ES-I3 (cell line): ENCODE results near the gene UBE4B.

ENCODE experiments used
- H3K36me3 ChIP-seq: 2 replicates; pipeline ENCODE4 v1.6.1; 2013; ENCODE audit warnings: mild to moderate bottlenecking, low read length, control low read depth, moderate library complexity; ENCODE audit not compliant: insufficient read depth
- H3K4me1 ChIP-seq: 2 replicates; pipeline ENCODE4 v1.6.1; 2013; ENCODE audit warnings: mild to moderate bottlenecking, control low read depth, low read length; ENCODE audit not compliant: insufficient read depth
- H3K9ac ChIP-seq: 2 replicates; pipeline ENCODE4 v1.6.1; 2013; ENCODE audit warnings: low read depth, mild to moderate bottlenecking, low read length, moderate library complexity
- H3K9me3 ChIP-seq: 2 replicates; pipeline ENCODE4 v1.6.1; 2013; ENCODE audit warnings: mild to moderate bottlenecking, low read length, moderate library complexity; ENCODE audit not compliant: control insufficient read depth, insufficient read depth

UBE4B gene

GRCh38 chr1:10140981-10141380, 108.2 kb downstream of the UBE4B start:
- Histone ChIP-seq H3K36me3 (no peaks in the 10 kb centered on the region; the same call in none of the 2 replicates), H3K9me3 (no peaks in the 10 kb centered on the region), H3K4me1 (no peaks in the 10 kb centered on the region), H3K9ac (no peak overlapping the region)

- Histone ChIP-seq H3K9me3 (no peaks in the 10 kb centered on the region), H3K9ac (no peak overlapping the region), H3K4me1 (no peaks in the 10 kb centered on the region), H3K36me3 (no peaks in the 10 kb centered on the region; the same call in 1 of the 2 replicates)
Measured at GRCh38 chr1:10143961-10144485, 111.3 kb downstream of the UBE4B start.

- no peak overlapping the region for H3K9ac ChIP-seq
- H3K9me3 ChIP-seq = no peaks in the 10 kb centered on the region
- H3K36me3 ChIP-seq = no peaks in the 10 kb centered on the region; the same call in 1 of the 2 replicates
- no peaks in the 10 kb centered on the region for H3K4me1 ChIP-seq
Measured at GRCh38 chr1:10146391-10146790, 113.6 kb downstream of the UBE4B start.

- Histone ChIP-seq H3K9ac (no peak overlapping the region), H3K4me1 (no peaks in the 10 kb centered on the region), H3K36me3 (peaks cover 5% of the 10 kb centered on the region), H3K9me3 (no peaks in the 10 kb centered on the region)
Measured at GRCh38 chr1:10149231-10149630, 116.5 kb downstream of the UBE4B start.

GRCh38 chr1:10152709-10153284, 120.0 kb downstream of the UBE4B start:
- H3K4me1 ChIP-seq = no peaks in the 10 kb centered on the region
- H3K9me3 ChIP-seq = no peaks in the 10 kb centered on the region
- no peak overlapping the region for H3K9ac ChIP-seq
- peaks cover 5% of the 10 kb centered on the region for H3K36me3 ChIP-seq

- Histone ChIP-seq H3K36me3 (peaks cover 5% of the 10 kb centered on the region), H3K9me3 (no peaks in the 10 kb centered on the region), H3K4me1 (no peaks in the 10 kb centered on the region), H3K9ac (no peak overlapping the region)
Measured at GRCh38 chr1:10155087-10155712, 122.4 kb downstream of the UBE4B start.

GRCh38 chr1:10160173-10160572, 127.4 kb downstream of the UBE4B start:
- Histone ChIP-seq H3K4me1 (no peaks in the 10 kb centered on the region), H3K9me3 (no peaks in the 10 kb centered on the region), H3K36me3 (peaks cover 6% of the 10 kb centered on the region), H3K9ac (no peak overlapping the region)

- H3K4me1 ChIP-seq = no peaks in the 10 kb centered on the region
- H3K36me3 ChIP-seq = peaks cover 6% of the 10 kb centered on the region
- no peak overlapping the region for H3K9ac ChIP-seq
- H3K9me3 ChIP-seq = no peaks in the 10 kb centered on the region
Measured at GRCh38 chr1:10160907-10161490, 128.2 kb downstream of the UBE4B start.

GRCh38 chr1:10161541-10162290, 129.0 kb downstream of the UBE4B start:
- no peaks in the 10 kb centered on the region for H3K9me3 ChIP-seq
- no peaks in the 10 kb centered on the region for H3K4me1 ChIP-seq
- no peak overlapping the region for H3K9ac ChIP-seq
- H3K36me3 ChIP-seq = peaks cover 6% of the 10 kb centered on the region

- H3K4me1 ChIP-seq = no peaks in the 10 kb centered on the region
- H3K9me3 ChIP-seq = no peaks in the 10 kb centered on the region
- peaks cover 12% of the 10 kb centered on the region for H3K36me3 ChIP-seq
- H3K9ac ChIP-seq = no peak overlapping the region
Measured at GRCh38 chr1:10168912-10169514, 136.3 kb downstream of the UBE4B start.

GRCh38 chr1:10170239-10170574, 137.4 kb downstream of the UBE4B start:
- Histone ChIP-seq H3K36me3 (peaks cover 5% of the 10 kb centered on the region; the same call in 1 of the 2 replicates), H3K4me1 (no peaks in the 10 kb centered on the region), H3K9me3 (no peaks in the 10 kb centered on the region), H3K9ac (no peak overlapping the region)

GRCh38 chr1:10171105-10171767, 138.5 kb downstream of the UBE4B start:
- Histone ChIP-seq H3K36me3 (peaks cover 8% of the 10 kb centered on the region), H3K9ac (no peak overlapping the region), H3K9me3 (no peaks in the 10 kb centered on the region), H3K4me1 (no peaks in the 10 kb centered on the region)

GRCh38 chr1:10171995-10172669, 139.4 kb downstream of the UBE4B start:
- Histone ChIP-seq H3K9ac (no peak overlapping the region), H3K9me3 (no peaks in the 10 kb centered on the region), H3K36me3 (peaks cover 8% of the 10 kb centered on the region), H3K4me1 (no peaks in the 10 kb centered on the region)
